ENCODE results near the gene APAF1. TPM values are rescaled to one million over a fixed set of nuclear protein-coding genes. Genes with fewer than 3 reads are reported as not detected.

APAF1 gene
- total and polyA plus RNA-seq, 8 donors: 2.7 to 14.0 (median 5.7) TPM

DNA sequence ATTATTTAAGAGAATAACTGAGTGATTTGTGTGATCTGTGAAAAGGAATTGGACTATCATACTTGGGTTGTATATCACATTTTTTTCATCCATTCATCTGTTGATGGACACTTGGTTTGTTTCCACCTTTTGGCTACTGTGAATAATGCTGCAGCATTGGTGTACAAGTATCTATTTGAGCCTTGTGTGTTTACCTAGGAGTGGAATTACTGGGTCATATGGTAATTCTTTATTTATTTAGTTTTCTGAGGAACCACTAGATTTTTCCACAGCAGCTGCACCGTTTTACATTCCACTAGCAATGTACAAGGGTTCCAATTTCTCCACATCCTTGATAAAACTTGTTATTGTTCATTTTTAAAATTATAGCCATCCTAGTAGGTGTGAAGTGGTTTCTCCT lies 56.1 kb downstream of the APAF1 start:
- no peak for DNase-seq
- no peak overlapping the region for H3K4me3 ChIP-seq
- H3K9me3 ChIP-seq: no peaks in the 10 kb centered on the region
- 13 to 19% methylated on average over 1 of the region's 1 CpG for WGBS, 2 donors
- peaks cover 7 to 17% (median 15%) of the 10 kb centered on the region in 3 donors for H3K4me1 ChIP-seq
- H3K27me3 ChIP-seq: no peaks in the 10 kb centered on the region
- no peak for FAIRE-seq
- ATAC-seq: peak; percentile 31 to 49 (median 36)
- TF ChIP-seq, protein P1, sequence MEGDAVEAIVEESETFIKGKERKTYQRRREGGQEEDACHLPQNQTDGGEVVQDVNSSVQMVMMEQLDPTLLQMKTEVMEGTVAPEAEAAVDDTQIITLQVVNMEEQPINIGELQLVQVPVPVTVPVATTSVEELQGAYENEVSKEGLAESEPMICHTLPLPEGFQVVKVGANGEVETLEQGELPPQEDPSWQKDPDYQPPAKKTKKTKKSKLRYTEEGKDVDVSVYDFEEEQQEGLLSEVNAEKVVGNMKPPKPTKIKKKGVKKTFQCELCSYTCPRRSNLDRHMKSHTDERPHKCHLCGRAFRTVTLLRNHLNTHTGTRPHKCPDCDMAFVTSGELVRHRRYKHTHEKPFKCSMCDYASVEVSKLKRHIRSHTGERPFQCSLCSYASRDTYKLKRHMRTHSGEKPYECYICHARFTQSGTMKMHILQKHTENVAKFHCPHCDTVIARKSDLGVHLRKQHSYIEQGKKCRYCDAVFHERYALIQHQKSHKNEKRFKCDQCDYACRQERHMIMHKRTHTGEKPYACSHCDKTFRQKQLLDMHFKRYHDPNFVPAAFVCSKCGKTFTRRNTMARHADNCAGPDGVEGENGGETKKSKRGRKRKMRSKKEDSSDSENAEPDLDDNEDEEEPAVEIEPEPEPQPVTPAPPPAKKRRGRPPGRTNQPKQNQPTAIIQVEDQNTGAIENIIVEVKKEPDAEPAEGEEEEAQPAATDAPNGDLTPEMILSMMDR (IDR thresholded peaks at IDR 0.05): no peak
- no peak overlapping the region for H3K27ac ChIP-seq
- H3K36me3 ChIP-seq: no peaks in the 10 kb centered on the region
- intact Hi-C loops (cut with DNase I): no loop called here

DNA sequence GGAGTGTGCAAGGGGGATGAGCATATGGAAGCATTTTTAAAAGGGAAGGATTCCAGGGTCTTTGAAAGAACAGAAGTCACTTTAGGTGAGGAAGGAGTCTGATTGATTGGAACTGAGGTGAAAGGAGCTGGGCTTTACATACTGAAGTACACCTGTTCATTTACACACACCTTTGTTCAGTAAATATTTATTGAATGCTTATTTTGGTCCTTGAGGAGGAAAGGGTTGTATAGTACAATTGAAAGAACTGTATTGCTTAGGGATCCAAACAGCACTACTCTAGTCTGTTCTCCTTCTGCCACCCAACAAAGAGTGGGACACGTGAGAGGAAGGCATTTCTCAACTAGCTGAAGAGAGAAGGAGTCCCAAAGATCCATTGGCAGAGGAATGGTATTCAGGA lies 63.9 kb downstream of the APAF1 start:
- Histone ChIP-seq H3K27me3 (no peaks in the 10 kb centered on the region), H3K4me1 (peaks cover 0 to 7% (median 0%) of the 10 kb centered on the region in 3 donors), H3K4me3 (no peak overlapping the region), H3K27ac (peak overlapping the region in 1 of 4 donors; percentile 14), H3K36me3 (no peaks in the 10 kb centered on the region), H3K9me3 (no peaks in the 10 kb centered on the region)
- WGBS, 2 donors: 34 to 46% methylated on average over 1 of the region's 1 CpG
- TF ChIP-seq, protein P1 (IDR thresholded peaks at IDR 0.05): no peak
- no peak for FAIRE-seq
- intact Hi-C loops (cut with DNase I): no loop called here
- no peak for DNase-seq
- ATAC-seq: peak; percentile 72 to 91 (median 79)

DNA sequence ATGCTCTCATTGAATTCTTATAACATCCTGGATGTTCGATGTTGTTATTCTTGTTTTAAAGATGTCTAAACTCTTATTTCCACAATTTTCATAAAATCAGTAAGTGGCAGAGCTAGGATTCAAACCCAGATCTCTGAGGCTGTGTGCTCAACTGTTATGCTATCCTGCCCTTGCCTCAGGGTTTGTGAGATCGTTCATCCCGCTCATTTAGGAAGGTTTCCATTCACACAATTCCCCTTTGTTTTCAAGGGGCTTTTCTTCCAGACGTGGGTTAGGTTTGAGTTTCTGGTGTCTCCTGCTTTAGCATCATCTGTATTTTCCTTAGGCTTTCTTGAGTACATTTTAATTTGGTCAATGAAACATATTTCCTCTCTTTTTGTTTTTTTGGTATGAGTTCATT lies 69.3 kb downstream of the APAF1 start:
- ATAC-seq: no peak
- Histone ChIP-seq H3K27me3 (no peaks in the 10 kb centered on the region), H3K36me3 (peaks cover 0 to 4% (median 0%) of the 10 kb centered on the region in 3 donors), H3K9me3 (no peaks in the 10 kb centered on the region), H3K4me1 (no peaks in the 10 kb centered on the region), H3K27ac (no peak overlapping the region), H3K4me3 (no peak overlapping the region)
- no peak for DNase-seq
- 88 to 94% methylated on average over 4 of the region's 4 CpGs for WGBS, 2 donors
- intact Hi-C loops (cut with DNase I): no loop called here
- FAIRE-seq: no peak
- TF ChIP-seq, protein P1 (IDR thresholded peaks at IDR 0.05): no peak

DNA sequence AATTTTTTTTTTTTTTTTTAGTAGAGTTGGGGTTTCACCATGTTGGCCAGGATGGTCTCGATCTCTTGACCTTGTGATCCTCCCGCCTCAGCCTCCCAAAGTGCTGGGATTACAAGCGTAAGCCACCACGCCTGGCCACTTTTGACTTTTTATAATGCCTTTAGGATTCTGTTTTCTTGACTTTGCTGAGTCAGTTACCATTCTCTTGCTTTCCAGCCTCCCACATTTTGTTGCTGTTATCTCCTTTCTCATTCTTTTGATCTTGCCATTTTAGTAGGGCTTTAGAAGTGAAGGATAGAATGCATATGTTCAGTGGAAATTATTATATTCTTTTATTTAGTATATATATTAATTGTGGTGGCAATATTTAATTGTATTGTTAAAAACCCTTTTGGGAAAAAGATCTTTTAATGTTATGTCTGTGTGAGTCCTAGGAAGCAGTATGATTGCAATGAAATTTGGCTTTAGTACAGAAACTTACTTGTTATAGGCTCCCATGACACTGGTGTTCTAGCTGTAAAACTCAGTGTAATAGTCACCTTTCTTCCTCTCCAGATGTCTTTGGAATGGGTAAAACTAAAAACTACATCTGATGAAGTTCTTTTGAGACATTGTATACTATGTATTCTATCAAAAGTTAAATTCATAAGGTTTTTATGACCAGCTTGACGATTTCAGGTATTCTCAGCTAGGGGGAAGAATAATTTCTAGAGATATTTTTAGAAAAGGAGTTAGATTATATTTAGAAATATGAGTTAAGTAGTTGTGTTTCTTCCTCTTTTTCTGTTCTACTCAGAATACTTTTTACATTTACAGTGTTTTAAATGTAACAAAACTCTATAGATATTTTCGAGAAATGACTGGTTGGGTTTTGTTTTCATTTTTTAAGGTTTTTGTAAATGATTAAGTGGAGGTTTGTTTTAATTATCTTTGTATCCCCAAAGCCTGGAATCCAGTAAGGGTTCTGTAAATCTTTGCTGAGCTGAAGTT lies 74.7 kb downstream of the APAF1 start:
- no peak overlapping the region for H3K4me3 ChIP-seq
- intact Hi-C loops (cut with DNase I): no loop called here
- TF ChIP-seq, protein P1 (IDR thresholded peaks at IDR 0.05): no peak
- ATAC-seq (no peak), DNase-seq (no peak), FAIRE-seq (no peak)
- WGBS, 2 donors: 92% methylated on average over 6 of the region's 6 CpGs
- H3K36me3 ChIP-seq: peaks cover 0 to 4% (median 0%) of the 10 kb centered on the region in 3 donors
- no peak overlapping the region for H3K27ac ChIP-seq
- H3K27me3 ChIP-seq: no peaks in the 10 kb centered on the region
- no peaks in the 10 kb centered on the region for H3K9me3 ChIP-seq
- no peaks in the 10 kb centered on the region for H3K4me1 ChIP-seq
